ENCODE data around the gene DNAH1.
A peak's percentile ranks its signal among the peaks of the same experiment; 100 is the strongest.

DNAH1 gene

GRCh38 chr3:52291508-52292181, 24.5 kb upstream of the DNAH1 start:
- no peak for DNase-seq

- no peak for DNase-seq
Measured at GRCh38 chr3:52292247-52293065, 23.7 kb upstream of the DNAH1 start.

GRCh38 chr3:52293491-52294319, 22.4 kb upstream of the DNAH1 start:
- DNase-seq = no peak

GRCh38 chr3:52294320-52295150, 21.6 kb upstream of the DNAH1 start:
- no peak for DNase-seq

GRCh38 chr3:52295671-52296208, 20.4 kb upstream of the DNAH1 start:
- no peak for DNase-seq

- DNase-seq = no peak
Measured at GRCh38 chr3:52297242-52298148, 18.6 kb upstream of the DNAH1 start.

GRCh38 chr3:52298149-52299098, 17.7 kb upstream of the DNAH1 start:
- no peak for DNase-seq

GRCh38 chr3:52299247-52299878, 16.8 kb upstream of the DNAH1 start:
- no peak for DNase-seq

- DNase-seq = no peak
Measured at GRCh38 chr3:52299879-52300611, 16.1 kb upstream of the DNAH1 start.

- DNase-seq = no peak
Measured at GRCh38 chr3:52302426-52303145, 13.5 kb upstream of the DNAH1 start.

GRCh38 chr3:52303811-52304210, 12.3 kb upstream of the DNAH1 start:
- DNase-seq = no peak

GRCh38 chr3:52305926-52306325, 10.2 kb upstream of the DNAH1 start:
- DNase-seq = no peak

- DNase-seq = no peak
Measured at GRCh38 chr3:52306978-52307377, 9.1 kb upstream of the DNAH1 start.

- DNase-seq = no peak
Measured at GRCh38 chr3:52308308-52308707, 7.8 kb upstream of the DNAH1 start.

GRCh38 chr3:52310861-52311575, 5.1 kb upstream of the DNAH1 start:
- DNase-seq = peak; percentile 14

- no peak for DNase-seq
Measured at GRCh38 chr3:52311576-52312119, 4.5 kb upstream of the DNAH1 start.

GRCh38 chr3:52313188-52313773, 2.8 kb upstream of the DNAH1 start:
- DNase-seq = no peak
